Measurements from ENCODE around the gene RTEL1.
A peak's percentile ranks its signal among the peaks of the same experiment; 100 is the strongest.

Gene RTEL1, protein sequence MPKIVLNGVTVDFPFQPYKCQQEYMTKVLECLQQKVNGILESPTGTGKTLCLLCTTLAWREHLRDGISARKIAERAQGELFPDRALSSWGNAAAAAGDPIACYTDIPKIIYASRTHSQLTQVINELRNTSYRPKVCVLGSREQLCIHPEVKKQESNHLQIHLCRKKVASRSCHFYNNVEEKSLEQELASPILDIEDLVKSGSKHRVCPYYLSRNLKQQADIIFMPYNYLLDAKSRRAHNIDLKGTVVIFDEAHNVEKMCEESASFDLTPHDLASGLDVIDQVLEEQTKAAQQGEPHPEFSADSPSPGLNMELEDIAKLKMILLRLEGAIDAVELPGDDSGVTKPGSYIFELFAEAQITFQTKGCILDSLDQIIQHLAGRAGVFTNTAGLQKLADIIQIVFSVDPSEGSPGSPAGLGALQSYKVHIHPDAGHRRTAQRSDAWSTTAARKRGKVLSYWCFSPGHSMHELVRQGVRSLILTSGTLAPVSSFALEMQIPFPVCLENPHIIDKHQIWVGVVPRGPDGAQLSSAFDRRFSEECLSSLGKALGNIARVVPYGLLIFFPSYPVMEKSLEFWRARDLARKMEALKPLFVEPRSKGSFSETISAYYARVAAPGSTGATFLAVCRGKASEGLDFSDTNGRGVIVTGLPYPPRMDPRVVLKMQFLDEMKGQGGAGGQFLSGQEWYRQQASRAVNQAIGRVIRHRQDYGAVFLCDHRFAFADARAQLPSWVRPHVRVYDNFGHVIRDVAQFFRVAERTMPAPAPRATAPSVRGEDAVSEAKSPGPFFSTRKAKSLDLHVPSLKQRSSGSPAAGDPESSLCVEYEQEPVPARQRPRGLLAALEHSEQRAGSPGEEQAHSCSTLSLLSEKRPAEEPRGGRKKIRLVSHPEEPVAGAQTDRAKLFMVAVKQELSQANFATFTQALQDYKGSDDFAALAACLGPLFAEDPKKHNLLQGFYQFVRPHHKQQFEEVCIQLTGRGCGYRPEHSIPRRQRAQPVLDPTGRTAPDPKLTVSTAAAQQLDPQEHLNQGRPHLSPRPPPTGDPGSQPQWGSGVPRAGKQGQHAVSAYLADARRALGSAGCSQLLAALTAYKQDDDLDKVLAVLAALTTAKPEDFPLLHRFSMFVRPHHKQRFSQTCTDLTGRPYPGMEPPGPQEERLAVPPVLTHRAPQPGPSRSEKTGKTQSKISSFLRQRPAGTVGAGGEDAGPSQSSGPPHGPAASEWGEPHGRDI (N-terminal part only)

GRCh38 chr20:63657937-63658748 lies at the start of gene RTEL1:
TSS of gene RTEL1 (plus strand) at chr20:63658312. CDS start at chr20:63659403, 1,091 bp downstream.
- DNase-seq: peak; percentile 80 to 95 (median 88)

DNA sequence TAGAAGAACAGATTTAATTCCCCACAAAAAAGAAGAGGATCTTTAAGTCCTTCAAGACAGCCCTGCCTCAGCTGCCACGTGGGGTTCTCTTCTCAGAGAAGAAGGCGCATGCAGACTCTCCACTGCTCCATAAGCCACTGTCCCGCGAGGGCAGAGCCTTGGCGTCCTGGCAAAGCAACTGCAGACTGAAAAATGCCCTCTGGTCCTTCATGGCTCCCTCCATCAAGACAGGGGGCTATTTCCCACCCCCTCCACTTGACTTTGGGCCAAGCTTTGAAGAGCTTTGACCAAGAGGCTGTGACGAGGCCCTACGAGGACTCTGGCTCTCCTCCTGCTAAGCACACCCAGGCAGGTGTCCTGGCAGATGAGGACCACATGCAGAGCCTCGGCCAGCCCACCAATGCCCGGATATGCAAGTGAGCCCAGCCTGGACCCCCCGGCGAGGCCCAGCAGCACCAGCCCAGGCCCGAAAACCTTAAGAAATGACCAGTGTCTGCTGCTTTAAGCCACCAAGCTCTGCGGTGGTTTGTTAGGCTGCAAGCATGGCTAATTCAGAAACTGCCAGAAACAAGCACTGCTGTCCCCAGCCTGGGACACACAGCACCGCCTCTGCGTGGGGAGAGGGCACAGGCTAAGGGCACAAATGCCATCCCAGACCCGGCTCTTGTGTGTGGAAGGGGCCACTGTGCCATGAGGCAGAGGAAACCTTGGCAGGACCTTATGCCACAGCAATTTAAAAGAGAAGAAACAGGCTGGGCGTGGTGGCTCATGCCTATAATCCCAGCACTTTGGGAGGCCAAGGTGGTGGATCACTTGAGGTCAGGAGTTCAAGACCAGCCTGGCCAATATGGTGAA lies 47.3 kb upstream of the RTEL1 start:
- no peak for DNase-seq

GRCh38 chr20:63611646-63612045 lies 46.5 kb upstream of the RTEL1 start:
- no peak for DNase-seq

DNA sequence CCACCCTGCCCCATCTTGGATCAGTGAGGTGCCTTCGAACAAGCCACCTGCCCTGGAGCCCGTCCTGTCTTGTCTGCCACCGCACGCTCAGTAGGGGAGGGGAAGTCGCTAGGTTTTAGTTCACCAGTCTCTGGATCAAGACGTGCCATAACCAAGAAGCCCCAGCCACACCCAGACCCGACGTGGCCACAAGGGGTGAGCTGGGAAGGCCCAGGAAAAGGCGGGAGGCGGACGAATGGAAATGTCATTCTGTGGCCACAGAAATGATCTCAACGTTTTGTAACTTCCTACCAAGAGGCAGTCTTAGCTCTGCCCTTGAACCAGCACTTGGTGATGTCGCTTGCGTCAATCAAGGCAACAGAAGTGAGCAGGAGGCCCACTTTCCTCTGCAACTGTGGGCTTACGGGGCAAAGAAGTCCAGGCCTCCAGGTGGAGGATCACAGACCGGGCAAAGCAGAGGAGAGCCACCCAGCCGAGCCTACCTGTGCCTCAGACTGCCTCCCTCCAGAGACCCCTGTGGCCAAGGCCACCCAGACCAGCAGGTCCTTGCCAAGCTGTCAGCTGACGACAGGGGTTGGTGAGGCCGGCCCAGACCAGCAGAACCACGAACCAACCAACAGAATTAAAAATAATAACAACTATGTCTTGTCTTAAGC lies 45.7 kb upstream of the RTEL1 start:
- DNase-seq: no peak

DNA sequence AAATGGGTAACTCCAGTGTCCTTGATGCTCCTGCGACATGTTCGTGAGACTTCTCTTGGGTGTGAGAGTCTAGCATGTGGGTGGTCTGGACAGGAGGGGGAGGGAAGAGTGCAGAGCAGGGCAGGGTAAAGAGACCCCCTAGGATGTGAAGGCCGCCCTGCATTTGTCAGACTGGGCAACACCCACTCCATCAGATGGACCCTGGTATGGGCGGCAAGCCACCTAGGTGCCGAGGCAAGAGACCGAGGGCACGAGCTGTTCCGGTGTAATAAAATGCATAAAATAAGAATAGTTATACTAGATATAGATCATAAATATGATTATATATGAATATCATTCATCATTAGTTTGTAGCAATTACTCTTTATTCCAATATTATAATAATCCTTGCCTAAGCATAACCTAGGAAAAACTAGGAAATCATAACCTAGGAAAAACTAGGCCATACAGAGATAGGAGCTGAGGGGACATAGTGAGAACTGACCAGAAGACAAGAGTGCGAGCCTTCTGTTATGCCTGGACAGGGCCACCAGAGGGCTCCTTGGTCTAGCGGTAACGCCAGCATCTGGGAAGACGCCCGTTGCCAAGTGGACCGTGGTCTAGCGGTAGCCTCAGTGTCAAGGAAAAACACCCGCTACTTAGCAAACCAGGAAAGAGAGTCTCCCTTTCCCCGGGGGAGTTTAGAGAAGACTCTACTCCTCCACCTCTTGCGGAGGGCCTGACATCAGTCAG lies 44.1 kb upstream of the RTEL1 start:
- DNase-seq: peak in 1 of 6 experiments; percentile 10

DNA sequence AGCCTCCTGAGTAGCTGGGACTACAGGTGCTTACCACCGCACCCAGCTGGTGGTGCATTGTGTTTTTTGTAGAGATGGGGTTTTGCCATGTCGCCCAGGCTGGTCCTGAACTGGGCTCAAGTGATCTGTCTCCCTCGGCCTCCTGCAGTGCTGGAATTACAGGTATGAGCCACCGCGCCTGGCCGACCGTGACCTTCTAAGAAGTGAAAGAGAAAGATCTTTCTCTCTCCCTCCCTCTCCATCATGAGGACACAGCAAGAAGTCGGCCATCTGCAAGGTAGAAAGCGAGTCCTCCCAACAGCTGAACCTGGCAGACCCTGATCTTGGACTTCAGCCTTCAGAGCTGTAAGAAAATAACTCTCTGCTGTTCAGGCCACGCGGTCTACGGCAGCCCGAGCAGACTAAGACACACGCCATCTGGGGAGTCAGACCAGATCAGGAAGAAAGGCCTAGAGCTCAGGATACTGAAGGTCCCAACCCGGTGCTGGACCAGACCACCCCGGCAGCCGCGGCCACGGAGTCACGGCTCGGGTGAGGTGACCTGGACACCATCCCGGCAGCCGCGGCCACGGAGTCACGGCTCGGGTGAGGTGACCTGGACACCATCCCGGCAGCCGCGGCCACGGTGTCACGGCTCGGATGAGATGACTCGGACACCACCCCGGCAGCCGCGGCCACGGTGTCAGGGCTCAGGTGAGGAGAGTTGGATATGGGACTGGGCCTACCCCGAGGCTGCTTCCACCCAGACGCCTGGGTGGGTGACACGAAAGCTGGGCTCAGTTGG lies 40.8 kb upstream of the RTEL1 start:
- DNase-seq: no peak

DNA sequence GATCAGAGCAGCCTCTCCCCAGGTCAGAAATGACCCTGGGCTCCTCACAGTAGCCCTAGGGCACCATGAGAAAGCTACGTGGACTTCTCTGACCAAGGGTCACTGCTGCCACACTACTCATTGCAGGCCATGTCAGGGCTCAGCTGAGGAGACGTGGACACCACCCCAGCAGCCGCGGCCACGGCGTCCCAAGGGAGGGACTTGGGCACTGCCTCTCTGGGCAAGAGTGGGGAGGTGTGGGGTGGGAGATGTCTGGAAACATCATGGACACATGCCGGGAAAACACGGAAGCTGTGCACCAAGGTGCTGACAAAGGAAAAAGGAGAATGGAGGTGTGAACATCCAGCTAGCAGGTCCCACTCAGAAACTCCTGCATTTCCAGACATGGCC lies 40.2 kb upstream of the RTEL1 start:
- DNase-seq: no peak

DNA sequence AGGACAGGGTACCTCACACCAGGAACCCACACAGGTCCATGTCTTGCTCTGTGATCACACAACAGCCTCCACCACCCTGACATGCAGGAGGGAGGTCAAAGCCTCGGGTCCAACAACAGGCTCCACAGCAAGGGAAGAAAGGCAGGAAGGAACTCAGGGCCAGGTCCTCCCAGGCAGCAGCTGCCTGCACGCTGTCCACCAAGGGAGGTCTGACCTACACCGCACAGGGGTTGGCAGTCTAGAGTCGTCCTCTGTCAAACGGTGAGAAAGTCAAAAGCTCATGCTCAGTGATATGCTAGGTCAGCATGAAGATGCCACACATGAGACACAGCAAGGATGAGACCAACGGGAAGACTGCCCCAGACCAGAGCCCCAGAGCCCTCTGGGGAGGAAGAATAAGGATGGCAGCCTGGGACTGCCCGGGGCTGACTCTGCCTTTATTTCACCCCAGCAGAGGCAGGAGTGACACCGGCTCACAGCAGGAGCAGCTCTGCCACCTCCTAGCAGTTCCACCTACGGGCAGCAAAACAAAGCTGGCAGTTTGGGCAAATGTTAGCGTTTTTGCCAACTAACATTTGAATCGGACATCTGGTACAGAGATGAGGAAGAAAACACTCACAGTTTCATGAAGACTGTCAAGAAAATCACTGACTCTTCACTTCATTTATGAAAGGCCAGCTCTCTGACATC lies 39.7 kb upstream of the RTEL1 start:
- DNase-seq: no peak

DNA sequence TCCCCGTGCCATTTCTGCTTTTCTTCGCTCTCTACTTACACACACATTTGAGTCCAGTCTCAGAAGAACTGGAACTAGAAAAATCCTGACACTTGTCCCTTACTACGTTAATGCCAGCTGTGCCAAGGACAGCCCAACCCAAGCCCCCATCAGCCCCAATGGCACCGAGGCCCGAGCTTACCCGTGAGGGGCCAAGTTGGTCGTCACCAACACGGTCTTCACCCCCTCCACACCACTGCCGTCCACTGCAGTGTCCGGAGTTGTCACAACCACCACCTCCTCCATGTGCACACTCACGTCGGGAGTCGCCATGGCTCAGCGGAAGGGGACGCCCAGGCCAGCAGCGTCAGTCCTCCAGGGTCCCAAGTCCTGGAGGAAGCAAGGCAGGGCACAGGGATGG lies 39.0 kb upstream of the RTEL1 start:
- no peak for DNase-seq

DNA sequence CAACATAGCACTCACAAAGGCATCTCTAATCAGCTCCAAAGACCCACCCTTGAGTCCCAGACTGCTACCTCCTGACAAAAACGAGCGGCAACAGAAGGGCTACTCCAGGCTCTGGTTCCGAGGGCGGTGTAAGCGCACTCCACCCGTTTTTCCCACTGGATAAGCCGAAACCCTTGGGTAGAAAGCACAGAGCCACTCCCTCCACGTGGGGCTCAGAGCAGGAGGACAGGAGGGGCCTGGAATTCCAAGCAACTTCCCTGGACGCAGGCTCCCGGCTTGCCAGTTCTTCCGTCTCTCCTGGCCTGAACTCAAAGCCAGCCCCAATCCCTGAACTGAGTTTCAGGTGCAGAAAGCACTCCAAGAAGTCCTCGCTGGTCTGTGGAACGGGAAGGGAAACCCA lies 38.6 kb upstream of the RTEL1 start:
- DNase-seq: no peak

DNA sequence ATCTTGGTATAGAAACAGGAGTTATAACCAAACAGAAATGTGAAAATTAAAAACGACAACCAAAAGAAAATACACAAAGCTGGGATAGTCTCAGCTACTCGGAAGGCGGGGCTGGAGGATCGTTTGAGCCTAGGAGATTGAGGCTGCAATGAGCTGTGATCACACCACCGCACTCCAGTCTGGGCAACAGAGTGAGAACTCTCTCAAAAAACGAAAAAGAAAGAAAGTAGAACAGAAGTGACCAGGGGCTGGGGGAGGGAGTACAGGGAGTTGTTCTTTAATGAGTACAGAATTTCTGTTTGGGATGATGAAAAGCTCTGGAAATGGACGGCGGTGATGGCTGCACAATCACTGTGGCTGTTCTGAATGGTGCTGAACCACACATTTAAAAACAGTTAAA lies 37.1 kb upstream of the RTEL1 start:
- no peak for DNase-seq

- DNase-seq: no peak
These were observed 36.0 kb upstream of the RTEL1 start for GRCh38 chr20:63622096-63622495.

DNA sequence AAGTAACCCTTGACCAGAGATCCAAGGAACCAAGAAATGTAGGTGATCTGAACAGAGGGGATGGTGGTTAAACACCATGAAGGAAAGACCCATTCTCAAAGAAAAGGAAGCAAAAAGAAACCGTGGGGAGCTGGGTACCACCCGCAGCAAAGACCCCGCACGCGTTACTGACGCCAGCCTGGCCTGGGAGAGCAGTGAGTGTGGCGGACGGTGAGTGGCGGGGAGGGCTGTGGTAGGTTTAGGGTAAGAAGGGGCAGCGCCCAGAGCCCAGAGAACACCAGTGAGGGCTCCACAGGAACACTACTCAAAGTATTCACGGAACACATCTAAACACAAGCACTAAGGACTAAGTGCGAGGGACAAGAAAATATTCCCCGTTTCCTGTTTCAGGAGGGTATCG lies 35.4 kb upstream of the RTEL1 start:
- no peak for DNase-seq

GRCh38 chr20:63624486-63624885 lies 33.6 kb upstream of the RTEL1 start:
- DNase-seq: peak in 1 of 6 experiments; percentile 14

GRCh38 chr20:63625771-63626423 lies 32.2 kb upstream of the RTEL1 start:
- peak in 3 of 6 experiments; percentile 32 to 46 (median 36) for DNase-seq

DNA sequence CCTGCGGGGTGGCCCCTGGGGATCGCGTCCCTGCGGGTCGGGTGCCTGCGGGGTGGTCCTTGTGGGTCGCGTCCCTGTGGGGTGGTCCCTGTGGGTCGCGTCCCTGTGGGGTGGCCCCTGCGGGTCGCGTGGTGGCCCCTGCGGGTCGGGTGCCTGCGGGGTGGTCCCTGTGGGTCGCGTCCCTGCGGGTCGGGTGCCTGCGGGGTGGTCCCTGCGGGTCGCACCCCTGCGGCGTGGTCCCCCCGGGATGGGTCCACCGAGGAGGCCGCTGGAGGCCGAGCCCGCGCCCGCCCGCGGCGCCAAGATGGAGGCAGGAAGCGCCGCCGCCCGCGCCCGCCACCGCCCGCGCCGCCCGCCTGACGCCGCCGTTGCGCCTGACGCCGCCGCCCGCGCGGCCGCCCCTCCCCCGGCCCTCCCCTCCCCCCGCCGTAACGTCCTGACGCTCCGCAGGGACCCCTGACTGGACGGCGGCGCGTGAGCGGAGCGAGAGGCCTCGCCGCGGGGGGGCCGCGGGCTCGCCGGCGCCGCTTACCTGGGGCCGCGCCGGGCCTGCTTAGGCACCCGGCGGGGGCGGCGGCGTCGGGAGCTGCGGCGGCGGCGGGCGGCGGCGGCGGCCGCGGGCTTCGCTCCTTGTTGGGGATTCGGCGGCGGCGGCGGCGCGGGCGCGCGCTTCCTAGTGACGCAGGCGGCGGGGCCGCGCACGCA lies 31.5 kb upstream of the RTEL1 start, which contains the start of gene GMEB2:
TSS of gene GMEB2 (minus strand) at position 678 of the 705 bp plus-strand sequence. CDS start 7,704 bp downstream, outside the sequence.
- DNase-seq: peak in 3 of 6 experiments; percentile 53 to 90 (median 89)

GRCh38 chr20:63627129-63627750 lies 30.9 kb upstream of the RTEL1 start:
- peak; percentile 90 to 98 (median 94) for DNase-seq
